HL-60 (cell line): Measurements from ENCODE around the gene TNS2.

Experiments used
- DNase-seq, 2 experiments: peaks; one replicate each; pipeline ENCODE4 v3.0.0-alpha.2; 2010 to 2020; ENCODE audit warnings: low read depth in 1 of 2, low spot score in 1 of 2
- H3K27ac ChIP-seq: fragments of 250-450 bp; sonication (Bioruptor Pico); replicated peaks from 2 replicates; pipeline ENCODE4 v1.5.1; 2020; ENCODE audit warnings: mild to moderate bottlenecking, moderate library complexity
- H3K27me3 ChIP-seq: fragments of 250-450 bp; sonication (Bioruptor Pico); 2 replicates; pipeline ENCODE4 v1.5.1; 2021; ENCODE audit warnings: mild to moderate bottlenecking, moderate library complexity; ENCODE audit not compliant: insufficient read depth, poor library complexity, severe bottlenecking
- H3K4me3 ChIP-seq: replicated peaks from 2 replicates; pipeline ENCODE4 v1.5.1; 2011; ENCODE audit warnings: mild to moderate bottlenecking, control low read depth, low read length; ENCODE audit not compliant: insufficient read depth
- GABPA ChIP-seq: IDR thresholded peaks from 2 replicates; pipeline ENCODE4 v1.6.1; 2012; ENCODE audit warnings: low read depth
- POLR2AphosphoS5 ChIP-seq: IDR thresholded peaks from 2 replicates; pipeline ENCODE4 v1.6.1; 2012; ENCODE audit warnings: low read depth
- SPI1 ChIP-seq: IDR thresholded peaks from 2 replicates; pipeline ENCODE4 v1.6.1; 2012; ENCODE audit warnings: low read depth, mild to moderate bottlenecking, borderline replicate concordance
- TF ChIP-seq, protein P1 (sequence below): IDR thresholded peaks from one replicate; pipeline ENCODE4 v1.5.1; 2011; ENCODE audit warnings: low read length, control low read depth, inconsistent platforms; ENCODE audit not compliant: insufficient read depth
- TF ChIP-seq, protein P2 (sequence below): IDR thresholded peaks from 2 replicates; pipeline ENCODE4 v1.6.1; 2012; ENCODE audit warnings: low read depth; ENCODE audit not compliant: insufficient replicate concordance

Gene TNS2

DNA sequence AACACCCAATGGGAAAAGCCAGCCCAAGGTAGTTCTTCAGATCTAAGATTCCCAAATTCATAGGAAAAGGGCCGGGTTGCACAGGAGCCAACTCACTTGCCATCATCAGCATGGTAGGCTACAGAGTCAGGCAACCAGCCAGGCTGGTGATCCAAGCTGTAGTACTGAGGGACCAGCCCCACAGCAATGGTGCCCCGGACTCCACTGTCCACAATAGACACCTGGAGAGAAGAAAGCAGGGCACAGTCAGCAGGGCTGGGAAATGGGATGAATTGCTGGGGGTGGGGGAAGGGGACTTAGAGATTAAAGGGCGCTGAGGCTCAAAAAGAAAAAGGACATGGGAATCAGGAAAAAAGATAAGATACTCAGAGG lies 25.1 kb downstream of the TNS2 start:
- TF ChIP-seq, protein P1, sequence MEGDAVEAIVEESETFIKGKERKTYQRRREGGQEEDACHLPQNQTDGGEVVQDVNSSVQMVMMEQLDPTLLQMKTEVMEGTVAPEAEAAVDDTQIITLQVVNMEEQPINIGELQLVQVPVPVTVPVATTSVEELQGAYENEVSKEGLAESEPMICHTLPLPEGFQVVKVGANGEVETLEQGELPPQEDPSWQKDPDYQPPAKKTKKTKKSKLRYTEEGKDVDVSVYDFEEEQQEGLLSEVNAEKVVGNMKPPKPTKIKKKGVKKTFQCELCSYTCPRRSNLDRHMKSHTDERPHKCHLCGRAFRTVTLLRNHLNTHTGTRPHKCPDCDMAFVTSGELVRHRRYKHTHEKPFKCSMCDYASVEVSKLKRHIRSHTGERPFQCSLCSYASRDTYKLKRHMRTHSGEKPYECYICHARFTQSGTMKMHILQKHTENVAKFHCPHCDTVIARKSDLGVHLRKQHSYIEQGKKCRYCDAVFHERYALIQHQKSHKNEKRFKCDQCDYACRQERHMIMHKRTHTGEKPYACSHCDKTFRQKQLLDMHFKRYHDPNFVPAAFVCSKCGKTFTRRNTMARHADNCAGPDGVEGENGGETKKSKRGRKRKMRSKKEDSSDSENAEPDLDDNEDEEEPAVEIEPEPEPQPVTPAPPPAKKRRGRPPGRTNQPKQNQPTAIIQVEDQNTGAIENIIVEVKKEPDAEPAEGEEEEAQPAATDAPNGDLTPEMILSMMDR = no peak
- TF ChIP-seq POLR2AphosphoS5 (no peak), SPI1 (no peak), GABPA (no peak)
- TF ChIP-seq, protein P2, sequence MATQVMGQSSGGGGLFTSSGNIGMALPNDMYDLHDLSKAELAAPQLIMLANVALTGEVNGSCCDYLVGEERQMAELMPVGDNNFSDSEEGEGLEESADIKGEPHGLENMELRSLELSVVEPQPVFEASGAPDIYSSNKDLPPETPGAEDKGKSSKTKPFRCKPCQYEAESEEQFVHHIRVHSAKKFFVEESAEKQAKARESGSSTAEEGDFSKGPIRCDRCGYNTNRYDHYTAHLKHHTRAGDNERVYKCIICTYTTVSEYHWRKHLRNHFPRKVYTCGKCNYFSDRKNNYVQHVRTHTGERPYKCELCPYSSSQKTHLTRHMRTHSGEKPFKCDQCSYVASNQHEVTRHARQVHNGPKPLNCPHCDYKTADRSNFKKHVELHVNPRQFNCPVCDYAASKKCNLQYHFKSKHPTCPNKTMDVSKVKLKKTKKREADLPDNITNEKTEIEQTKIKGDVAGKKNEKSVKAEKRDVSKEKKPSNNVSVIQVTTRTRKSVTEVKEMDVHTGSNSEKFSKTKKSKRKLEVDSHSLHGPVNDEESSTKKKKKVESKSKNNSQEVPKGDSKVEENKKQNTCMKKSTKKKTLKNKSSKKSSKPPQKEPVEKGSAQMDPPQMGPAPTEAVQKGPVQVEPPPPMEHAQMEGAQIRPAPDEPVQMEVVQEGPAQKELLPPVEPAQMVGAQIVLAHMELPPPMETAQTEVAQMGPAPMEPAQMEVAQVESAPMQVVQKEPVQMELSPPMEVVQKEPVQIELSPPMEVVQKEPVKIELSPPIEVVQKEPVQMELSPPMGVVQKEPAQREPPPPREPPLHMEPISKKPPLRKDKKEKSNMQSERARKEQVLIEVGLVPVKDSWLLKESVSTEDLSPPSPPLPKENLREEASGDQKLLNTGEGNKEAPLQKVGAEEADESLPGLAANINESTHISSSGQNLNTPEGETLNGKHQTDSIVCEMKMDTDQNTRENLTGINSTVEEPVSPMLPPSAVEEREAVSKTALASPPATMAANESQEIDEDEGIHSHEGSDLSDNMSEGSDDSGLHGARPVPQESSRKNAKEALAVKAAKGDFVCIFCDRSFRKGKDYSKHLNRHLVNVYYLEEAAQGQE = no peak
- no peak for DNase-seq

DNA sequence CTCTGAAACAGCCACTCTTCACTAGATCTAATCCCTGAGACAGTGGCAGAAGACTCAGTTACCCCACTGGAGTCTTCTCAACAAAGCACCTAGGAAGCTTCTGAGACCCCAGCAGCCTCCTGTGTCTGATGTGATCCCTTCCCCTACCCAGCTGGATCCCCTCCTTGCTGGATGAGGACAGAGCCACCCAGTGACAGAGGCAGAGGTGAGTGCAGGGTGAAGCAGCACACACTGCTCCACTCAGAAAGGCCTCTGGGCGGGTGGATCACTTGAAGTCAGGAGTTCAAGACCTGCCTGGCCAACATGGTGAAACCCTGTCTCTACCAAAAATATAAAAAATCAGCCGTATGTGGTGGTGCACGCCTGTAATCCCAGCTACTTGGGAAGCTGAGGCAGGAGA lies 26.6 kb downstream of the TNS2 start:
- no peak for DNase-seq
- no peaks in the 10 kb centered on the region for H3K27me3 ChIP-seq
- no peak overlapping the region for H3K4me3 ChIP-seq
- TF ChIP-seq POLR2AphosphoS5 = no peak
- TF ChIP-seq SPI1 = no peak
- TF ChIP-seq, protein P2 = no peak
- TF ChIP-seq GABPA = no peak
- TF ChIP-seq, protein P1 = no peak
- no peak overlapping the region for H3K27ac ChIP-seq

More for the DNA sequence above, 25.1 kb downstream of the TNS2 start:
- no peak overlapping the region for H3K4me3 ChIP-seq
- H3K27me3 ChIP-seq = no peaks in the 10 kb centered on the region
- no peak overlapping the region for H3K27ac ChIP-seq

DNA sequence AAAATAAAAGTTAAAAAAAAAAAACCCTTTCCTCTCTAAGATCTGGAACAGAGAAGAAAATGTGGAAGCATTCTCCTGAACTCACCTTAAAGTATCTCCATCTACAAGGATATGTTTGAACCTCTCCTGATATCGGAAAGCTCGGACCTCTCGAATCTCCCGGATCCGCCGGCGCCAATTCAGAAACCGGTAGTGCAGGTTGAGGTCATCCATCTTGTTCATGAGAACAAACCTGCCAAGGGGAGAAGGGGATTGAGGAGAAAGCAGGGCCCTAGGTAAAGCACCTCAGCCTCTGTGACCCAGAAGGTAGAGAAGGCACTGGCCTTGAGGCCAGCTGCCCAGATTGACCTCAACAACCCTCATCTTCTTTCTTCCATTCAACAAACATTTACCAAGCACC lies 27.2 kb downstream of the TNS2 start:
- no peaks in the 10 kb centered on the region for H3K27me3 ChIP-seq
- no peak for DNase-seq
- H3K4me3 ChIP-seq = no peak overlapping the region
- TF ChIP-seq SPI1 (no peak), GABPA (no peak), POLR2AphosphoS5 (no peak)
- TF ChIP-seq, protein P2 = no peak
- TF ChIP-seq, protein P1 = no peak
- no peak overlapping the region for H3K27ac ChIP-seq
